CD4-positive, CD25-positive, alpha-beta regulatory T cell (primary cell): ENCODE data around the gene SYT6. TPM values are rescaled to one million over a fixed set of nuclear protein-coding genes. Genes with fewer than 3 reads are reported as not detected.

Experiments
- ATAC-seq, 2 donors: fragments of 150-1000 bp; cut with Tn5 transposase; one replicate each; pipeline ENCODE4 v1.10.0; 2021; ENCODE audit warnings: low read depth in 2 of 2, moderate number of reproducible peaks in 2 of 2, moderate library complexity in 1 of 2
- DNase-seq, 3 donors: peaks; one replicate each; pipeline versions ENCODE4 v3.0.0 to v3.0.0-alpha.2; 2012 to 2022; ENCODE audit warnings: mixed read lengths in 1 of 3
- H3K27ac ChIP-seq: one replicate; pipeline ENCODE4 v1.7.0; 2013; ENCODE audit warnings: mild to moderate bottlenecking, low read length; ENCODE audit not compliant: insufficient read depth, poor library complexity, severe bottlenecking
- H3K27me3 ChIP-seq: one replicate; pipeline ENCODE4 v1.7.0; 2013; ENCODE audit warnings: low read length; ENCODE audit not compliant: control insufficient read depth, insufficient read depth
- H3K36me3 ChIP-seq: one replicate; pipeline ENCODE4 v1.7.0; 2013; ENCODE audit warnings: mild to moderate bottlenecking, low read length, moderate library complexity; ENCODE audit not compliant: control insufficient read depth, insufficient read depth
- H3K4me1 ChIP-seq: 2 replicates; pipeline ENCODE4 v1.7.0; 2013; ENCODE audit warnings: mild to moderate bottlenecking, low read length; ENCODE audit not compliant: insufficient read depth, control insufficient read depth, poor library complexity, severe bottlenecking
- H3K4me3 ChIP-seq: one replicate; pipeline ENCODE4 v1.7.0; 2013; ENCODE audit warnings: low read depth, mild to moderate bottlenecking, low read length, moderate library complexity
- H3K9me3 ChIP-seq, 2 experiments: 1 replicate in 1 of 2; 2 replicates in 1 of 2; pipeline ENCODE4 v1.7.0; 2013; ENCODE audit warnings: low read length in 2 of 2, mild to moderate bottlenecking in 1 of 2, moderate library complexity in 1 of 2; ENCODE audit not compliant: control insufficient read depth in 2 of 2
- H3K27ac Mint-ChIP-seq, 3 donors: one replicate each; pipeline ENCODE4 v1.8.0; 2020 to 2022; ENCODE audit warnings: mild to moderate bottlenecking in 3 of 3, mixed read lengths in 3 of 3, moderate library complexity in 2 of 3
- H3K27me3 Mint-ChIP-seq: one replicate; pipeline ENCODE4 v1.8.0; 2022; ENCODE audit warnings: mild to moderate bottlenecking, mixed read lengths
- H3K36me3 Mint-ChIP-seq: one replicate; pipeline ENCODE4 v1.8.0; 2020; ENCODE audit warnings: mixed read lengths
- H3K4me1 Mint-ChIP-seq, 4 donors: one replicate each; pipeline ENCODE4 v1.8.0; 2020 to 2022; ENCODE audit warnings: mixed read lengths in 4 of 4, mild to moderate bottlenecking in 1 of 4
- H3K4me3 Mint-ChIP-seq, 4 donors: one replicate each; pipeline ENCODE4 v1.8.0; 2020 to 2022; ENCODE audit warnings: mild to moderate bottlenecking in 4 of 4, mixed read lengths in 4 of 4, moderate library complexity in 3 of 4
- H3K9me3 Mint-ChIP-seq, 7 donors: one replicate each; pipeline ENCODE4 v1.8.0; 2020 to 2022; ENCODE audit warnings: mixed read lengths in 7 of 7, mild to moderate bottlenecking in 3 of 7, moderate library complexity in 2 of 7
- polyA plus RNA-seq, 4 donors: library from polyadenylated mRNA; unstranded; fragments of 300-500 nt; fragmentation: Illumina TruSeq; gene quantifications; one replicate each; pipeline ENCODE4 v1.2.3, GENCODE V29; 2021
- total RNA-seq: library from RNA; stranded (reverse); gene quantifications from one replicate; pipeline ENCODE4 v1.2.3, GENCODE V29; 2022

The SYT6 gene
- total and polyA plus RNA-seq, 5 donors from 2014 or later = 0.17 TPM; not detected in 4

- no peak overlapping the region for H3K27ac Mint-ChIP-seq
These were observed 56.6 kb downstream of the SYT6 start for GRCh38 chr1:114097109-114097508.

DNA sequence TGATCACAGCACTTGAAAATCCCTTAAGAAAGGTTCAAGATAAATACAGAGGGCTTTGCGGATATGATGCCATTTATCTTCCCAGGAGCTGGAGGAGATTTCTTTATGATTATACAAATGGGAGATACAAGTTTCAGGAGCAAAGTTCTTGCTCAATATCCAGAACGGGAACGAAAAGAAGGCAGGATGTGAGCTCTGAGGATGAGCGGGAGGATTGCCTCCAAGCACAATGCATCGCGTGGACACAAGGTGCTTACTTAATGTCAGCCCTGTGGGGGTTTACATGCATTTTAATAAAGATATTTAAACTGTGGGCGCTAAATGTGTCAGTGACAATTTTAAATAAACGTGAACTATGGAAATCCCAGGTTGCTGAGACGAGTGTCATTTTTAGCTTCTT is 59.0 kb downstream of the SYT6 start:
- Histone ChIP-seq H3K9me3 (no peaks in the 10 kb centered on the region), H3K27ac (no peak overlapping the region), H3K4me3 (no peak overlapping the region), H3K36me3 (no peaks in the 10 kb centered on the region), H3K4me1 (no peaks in the 10 kb centered on the region), H3K27me3 (peaks cover 6% of the 10 kb centered on the region)
- DNase-seq = no peak
- H3K27me3 Mint-ChIP-seq = peaks cover 3% of the 10 kb centered on the region
- no peak overlapping the region for H3K27ac Mint-ChIP-seq
- H3K4me3 Mint-ChIP-seq = no peak overlapping the region
- no peak for ATAC-seq
- H3K9me3 Mint-ChIP-seq = peaks cover 0 to 2% (median 0%) of the 10 kb centered on the region in 7 donors
- H3K4me1 Mint-ChIP-seq = no peaks in the 10 kb centered on the region
- no peaks in the 10 kb centered on the region for H3K36me3 Mint-ChIP-seq

More at GRCh38 chr1:114097109-114097508, 56.6 kb downstream of the SYT6 start:
- H3K36me3 ChIP-seq = no peaks in the 10 kb centered on the region
- no peak overlapping the region for H3K4me3 ChIP-seq
- no peak for DNase-seq
- H3K27me3 ChIP-seq = peaks cover 7% of the 10 kb centered on the region
- no peak overlapping the region for H3K27ac ChIP-seq
- H3K9me3 Mint-ChIP-seq = peaks cover 0 to 2% (median 0%) of the 10 kb centered on the region in 7 donors
- no peaks in the 10 kb centered on the region for H3K9me3 ChIP-seq
- no peaks in the 10 kb centered on the region for H3K4me1 ChIP-seq
- H3K27me3 Mint-ChIP-seq = peaks cover 3% of the 10 kb centered on the region
- no peaks in the 10 kb centered on the region for H3K4me1 Mint-ChIP-seq
- no peaks in the 10 kb centered on the region for H3K36me3 Mint-ChIP-seq
- H3K4me3 Mint-ChIP-seq = no peak overlapping the region
- no peak for ATAC-seq

DNA sequence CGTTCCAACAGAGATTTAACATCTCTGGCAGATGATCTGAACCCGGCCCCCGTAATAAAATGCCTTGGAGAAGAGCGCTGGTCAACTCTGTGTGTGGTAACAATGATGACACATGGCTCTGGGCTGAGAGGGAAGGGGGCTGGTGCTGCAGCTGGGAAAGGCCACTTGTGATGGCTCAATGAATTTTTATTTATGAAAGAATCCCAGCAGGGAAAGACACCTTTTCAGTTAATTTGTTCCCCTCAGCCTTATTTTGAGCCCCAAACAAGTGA is 59.4 kb downstream of the SYT6 start:
- no peaks in the 10 kb centered on the region for H3K36me3 ChIP-seq
- peaks cover 0 to 2% (median 0%) of the 10 kb centered on the region in 7 donors for H3K9me3 Mint-ChIP-seq
- ATAC-seq (no peak), DNase-seq (no peak)
- H3K36me3 Mint-ChIP-seq = no peaks in the 10 kb centered on the region
- no peak overlapping the region for H3K27ac ChIP-seq
- H3K4me1 ChIP-seq = no peaks in the 10 kb centered on the region
- peaks cover 6% of the 10 kb centered on the region for H3K27me3 ChIP-seq
- H3K27me3 Mint-ChIP-seq = peaks cover 6% of the 10 kb centered on the region
- H3K4me1 Mint-ChIP-seq = no peaks in the 10 kb centered on the region
- H3K4me3 Mint-ChIP-seq = no peak overlapping the region
- H3K4me3 ChIP-seq = no peak overlapping the region
- no peak overlapping the region for H3K27ac Mint-ChIP-seq
- H3K9me3 ChIP-seq = no peaks in the 10 kb centered on the region

GRCh38 chr1:114093624-114094362 is 59.9 kb downstream of the SYT6 start:
- Histone ChIP-seq H3K4me1 (no peaks in the 10 kb centered on the region), H3K9me3 (no peaks in the 10 kb centered on the region), H3K27ac (no peak overlapping the region), H3K36me3 (no peaks in the 10 kb centered on the region), H3K4me3 (no peak overlapping the region), H3K27me3 (peaks cover 6% of the 10 kb centered on the region)
- peaks cover 11% of the 10 kb centered on the region for H3K27me3 Mint-ChIP-seq
- H3K36me3 Mint-ChIP-seq = no peaks in the 10 kb centered on the region
- DNase-seq (peak in 1 of 3 donors; percentile 5), ATAC-seq (no peak)
- no peaks in the 10 kb centered on the region for H3K4me1 Mint-ChIP-seq
- no peak overlapping the region for H3K27ac Mint-ChIP-seq
- H3K4me3 Mint-ChIP-seq = no peak overlapping the region
- peaks cover 0 to 3% (median 0%) of the 10 kb centered on the region in 7 donors for H3K9me3 Mint-ChIP-seq

DNA sequence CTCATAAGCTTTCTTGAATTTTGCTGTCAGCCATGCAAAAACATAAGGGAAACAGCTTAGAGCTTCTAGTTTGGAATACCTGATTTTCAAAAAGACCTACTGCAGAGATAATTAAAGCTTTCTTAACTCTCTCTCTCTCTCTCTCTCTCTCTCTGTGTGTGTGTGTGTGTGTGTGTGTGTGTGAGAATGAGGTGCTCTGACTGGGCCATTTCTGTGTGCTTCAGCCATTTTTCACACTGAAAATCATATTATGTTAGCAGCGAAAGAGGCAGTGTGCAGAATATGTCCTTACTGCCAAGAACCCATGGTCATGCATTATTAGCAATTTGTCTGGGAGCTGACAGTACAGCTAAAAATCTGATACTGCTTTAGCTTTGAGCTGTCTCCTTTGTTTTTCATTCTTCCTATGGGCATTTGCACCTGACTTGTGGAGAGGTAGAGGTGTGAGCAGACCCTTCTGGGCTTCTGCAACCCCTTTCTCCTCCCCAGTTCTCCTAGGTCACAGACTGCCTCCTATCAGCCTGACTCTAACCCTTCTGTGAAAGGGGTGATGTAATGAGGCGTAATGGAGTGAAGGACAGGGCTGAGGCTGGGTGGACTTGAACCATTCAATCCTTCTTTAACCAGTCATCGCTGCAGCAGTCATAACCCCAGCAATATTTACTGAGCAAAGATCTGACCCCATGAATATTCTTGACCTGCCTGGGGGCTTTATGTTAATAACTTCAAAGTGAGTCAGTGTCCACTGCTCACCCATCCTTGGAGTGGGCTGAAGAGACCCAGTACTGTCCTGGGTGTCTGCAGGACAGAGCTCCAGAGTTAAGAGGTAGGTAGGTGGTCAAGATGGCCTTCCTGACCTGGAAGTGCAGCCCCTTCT is 61.2 kb downstream of the SYT6 start:
- no peak overlapping the region for H3K27ac ChIP-seq
- Mint-ChIP-seq H3K36me3 (no peaks in the 10 kb centered on the region), H3K9me3 (peaks cover 0 to 3% (median 0%) of the 10 kb centered on the region in 7 donors), H3K4me3 (no peak overlapping the region), H3K27ac (no peak overlapping the region), H3K4me1 (no peaks in the 10 kb centered on the region), H3K27me3 (peaks cover 13% of the 10 kb centered on the region)
- ATAC-seq = no peak
- no peak overlapping the region for H3K4me3 ChIP-seq
- DNase-seq = no peak
- peaks cover 4% of the 10 kb centered on the region for H3K27me3 ChIP-seq
- H3K4me1 ChIP-seq = no peaks in the 10 kb centered on the region
- H3K9me3 ChIP-seq = no peaks in the 10 kb centered on the region
- H3K36me3 ChIP-seq = no peaks in the 10 kb centered on the region

DNA sequence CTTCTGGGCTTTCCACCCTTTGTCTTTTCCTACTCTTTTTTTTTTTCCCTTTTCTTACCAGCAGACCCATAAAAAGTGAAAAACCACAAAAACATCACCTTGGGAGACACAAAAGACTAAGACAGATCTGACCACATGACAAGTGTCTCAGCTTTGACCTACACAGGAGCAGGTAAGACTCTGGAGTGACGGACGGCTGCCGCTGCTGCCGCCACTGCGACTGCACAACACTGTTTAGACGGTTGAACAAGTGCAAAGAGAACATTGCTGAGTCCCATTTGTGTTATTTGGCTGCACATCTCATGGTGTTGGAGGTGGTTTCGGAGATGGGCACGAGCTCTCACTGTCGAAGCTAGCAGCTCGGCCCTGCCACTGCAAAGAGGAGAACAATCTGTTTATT is 62.0 kb downstream of the SYT6 start:
- H3K9me3 ChIP-seq = no peaks in the 10 kb centered on the region
- no peak overlapping the region for H3K4me3 ChIP-seq
- H3K4me1 ChIP-seq = no peaks in the 10 kb centered on the region
- no peaks in the 10 kb centered on the region for H3K4me1 Mint-ChIP-seq
- no peak overlapping the region for H3K4me3 Mint-ChIP-seq
- DNase-seq (no peak), ATAC-seq (no peak)
- H3K9me3 Mint-ChIP-seq = peaks cover 0 to 3% (median 0%) of the 10 kb centered on the region in 7 donors
- H3K27me3 Mint-ChIP-seq = peaks cover 13% of the 10 kb centered on the region
- no peak overlapping the region for H3K27ac Mint-ChIP-seq
- H3K27me3 ChIP-seq = peaks cover 4% of the 10 kb centered on the region
- H3K36me3 ChIP-seq = no peaks in the 10 kb centered on the region
- no peaks in the 10 kb centered on the region for H3K36me3 Mint-ChIP-seq
- H3K27ac ChIP-seq = no peak overlapping the region

DNA sequence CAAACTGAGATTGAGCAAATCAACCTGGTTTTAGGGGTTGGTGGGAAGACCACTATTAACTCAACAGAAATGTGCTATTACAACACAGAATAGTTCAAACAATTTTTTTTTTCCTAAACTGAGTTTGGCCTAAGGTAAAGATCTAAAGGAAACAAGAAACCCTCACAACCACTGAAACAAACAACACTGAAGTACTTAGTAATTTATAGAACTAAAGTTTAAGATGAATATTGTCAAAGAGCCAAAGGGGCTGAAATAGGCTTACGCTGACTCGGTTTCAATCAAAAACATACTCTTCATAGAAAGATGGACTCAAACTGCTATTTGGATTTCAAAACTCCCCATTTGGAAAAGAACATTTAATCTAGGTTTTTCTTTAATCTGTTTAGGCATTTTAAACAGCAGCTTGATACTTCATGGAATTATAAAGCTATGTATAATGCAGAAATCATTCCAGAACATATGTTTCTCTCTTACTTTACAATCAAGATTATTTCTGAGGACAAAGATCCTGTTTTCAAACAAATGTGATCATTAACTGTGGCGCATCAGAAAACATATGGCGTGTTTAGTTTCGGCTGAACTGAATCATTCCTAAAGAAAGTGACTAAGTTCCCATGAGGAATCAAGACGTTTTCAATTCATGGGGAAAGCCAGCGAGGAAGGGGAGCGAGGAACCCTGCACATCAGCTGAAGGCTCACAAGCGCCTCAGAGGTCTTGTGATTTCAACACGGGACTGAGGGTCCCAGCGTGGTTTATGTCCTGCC is 62.7 kb downstream of the SYT6 start:
- Mint-ChIP-seq H3K4me3 (no peak overlapping the region), H3K27me3 (peaks cover 17% of the 10 kb centered on the region), H3K4me1 (no peaks in the 10 kb centered on the region), H3K9me3 (peaks cover 0 to 3% (median 0%) of the 10 kb centered on the region in 7 donors), H3K36me3 (no peaks in the 10 kb centered on the region), H3K27ac (no peak overlapping the region)
- no peaks in the 10 kb centered on the region for H3K36me3 ChIP-seq
- no peak overlapping the region for H3K4me3 ChIP-seq
- peaks cover 4% of the 10 kb centered on the region for H3K27me3 ChIP-seq
- H3K4me1 ChIP-seq = no peaks in the 10 kb centered on the region
- H3K27ac ChIP-seq = no peak overlapping the region
- DNase-seq (no peak), ATAC-seq (no peak)
- H3K9me3 ChIP-seq = no peaks in the 10 kb centered on the region
